Adrenal gland (tissue), 12 donors: ENCODE results near the gene DAB2IP. TPM values are rescaled to one million over a fixed set of nuclear protein-coding genes. Genes with fewer than 3 reads are reported as not detected.

ENCODE experiments used
- DNase-seq, 7 donors: peaks; one replicate each; pipeline ENCODE4 v3.0.0-alpha.2; 2019 to 2020
- H3K27ac ChIP-seq, 5 donors: fragments of 200-600 bp; sonication (generic) in 4 of 5; 1 replicate in 3 of 5; 2 replicates in 2 of 5; pipeline versions ENCODE4 v1.5.1 to v1.8.0; 2016 to 2020; ENCODE audit warnings: mild to moderate bottlenecking in 1 of 5
- H3K27me3 ChIP-seq: fragments of 200-600 bp; 2 replicates; pipeline ENCODE4 v1.8.0; 2021
- H3K36me3 ChIP-seq, 2 donors: fragments of 200-600 bp; replicated peaks in 1 of 2; 1 replicate in 1 of 2; 2 replicates in 1 of 2; pipeline versions ENCODE4 v1.5.1 to v1.8.0; 2018 to 2022
- H3K4me1 ChIP-seq, 2 donors: fragments of 200-600 bp; replicated peaks in 1 of 2; 1 replicate in 1 of 2; 2 replicates in 1 of 2; pipeline versions ENCODE4 v1.5.1 to v1.8.0; 2018 to 2021
- H3K4me3 ChIP-seq, 4 donors: fragments of 200-600 bp; sonication (generic) in 3 of 4; one replicate each; pipeline ENCODE4 v1.5.1; 2016 to 2018
- H3K9me3 ChIP-seq, 3 donors: fragments of 200-600 bp; sonication (generic) in 1 of 3; replicated peaks in 1 of 3; 1 replicate in 2 of 3; 2 replicates in 1 of 3; pipeline versions ENCODE4 v1.5.1 to v1.8.0; 2016 to 2021
- CTCF ChIP-seq, 6 experiments: fragments of 450-650 bp in 4 of 6; fragments of 200-600 bp in 2 of 6; sonication (generic) in 1 of 6; IDR thresholded peaks; 1 replicate in 5 of 6; 2 replicates in 1 of 6; pipeline versions ENCODE4 v1.5.1 to v1.8.0; 2016 to 2021; ENCODE audit warnings: antibody characterized with exemption in 6 of 6, mild to moderate bottlenecking in 2 of 6, moderate library complexity in 1 of 6
- POLR2A ChIP-seq, 2 donors: fragments of 450-650 bp; IDR thresholded peaks; one replicate each; pipeline ENCODE4 v1.6.1; 2017; ENCODE audit warnings: antibody characterized with exemption in 2 of 2, mild to moderate bottlenecking in 2 of 2, moderate library complexity in 1 of 2
- WGBS, 4 donors: extraction: QIAGEN DNeasy Blood & Tissue Kit in 2 of 4; methylation state at CpG; one replicate each; pipeline versions ENCODE4 v1.1.5 to v1.1.7; 2013 to 2017; 5-methylcytosine and 5-hydroxymethylcytosine counted together
- intact Hi-C, 2 donors: fragments of 100-400 bp; cut with DNase I; formaldehyde crosslinking; loops; one replicate each; pipeline versions ENCODE4 v1.14.1 to v1.15.0; 2022 to 2023
- polyA plus RNA-seq, 3 donors: library from polyadenylated mRNA; stranded (reverse); fragments of 200-250 nt in 2 of 3; fragments of 350-450 nt in 1 of 3; fragmentation: Illumina TruSeq in 1 of 3; extraction: RNeasy Lipid Tissue Mini Kit (QIAGEN cat#74804) in 1 of 3; gene quantifications; one replicate each; pipeline ENCODE4 v1.2.3, GENCODE V29; 2013 to 2014
- total RNA-seq, 9 donors: library from RNA; depleted of rRNA in 4 of 9; stranded (reverse); fragments of >200 nt in 4 of 9; fragments of 120-200 nt in 1 of 9; fragmentation: NEBNext Ultra II Directional in 1 of 9; extraction: Animal tissue kit (Norgen Biotek cat#: 25700) in 1 of 9; gene quantifications; one replicate each; pipeline versions ENCODE4 v1.1.0 to v1.2.4, GENCODE V29; 2013 to 2023
- donor health status: healthy with polysubstance abuse.
- donor health status: Bipolar disorder and iron deficiency.
- donor health status: DM: yes; HTN: yes; CAD: no.
- donor health status: DM: no; HTN: no; CAD: no.
- donor health status: DM: no; HTN: no; CAD: no.
- donor health status: DM: yes; HTN: yes; CAD: no.

DAB2IP gene
- total and polyA plus RNA-seq, 12 donors, result 12.0 to 52.2 (median 43.9) TPM

- no peaks in the 10 kb centered on the region for H3K36me3 ChIP-seq
- 74 to 84% (median 76%) methylated on average over 12 of the region's 12 CpGs for WGBS, 4 donors
- H3K4me3 ChIP-seq, result no peak overlapping the region
- peak in 1 of 7 donors; percentile 14 for DNase-seq
- TF ChIP-seq POLR2A (IDR thresholded peaks at IDR 0.05) (no peak), CTCF (IDR thresholded peaks at IDR 0.05) (no peak)
- intact Hi-C loops, result no loop called here
- no peaks in the 10 kb centered on the region for H3K4me1 ChIP-seq
- peak overlapping the region in 1 of 5 donors; percentile 29 for H3K27ac ChIP-seq
- no peaks in the 10 kb centered on the region for H3K9me3 ChIP-seq
- H3K27me3 ChIP-seq, result no peaks in the 10 kb centered on the region
These were observed 6.7 kb downstream of the DAB2IP start for GRCh38 chr9:121658166-121658565.

GRCh38 chr9:121658591-121658990 lies 7.2 kb downstream of the DAB2IP start:
- Histone ChIP-seq H3K27ac (no peak overlapping the region), H3K4me3 (no peak overlapping the region), H3K27me3 (no peaks in the 10 kb centered on the region), H3K4me1 (no peaks in the 10 kb centered on the region), H3K36me3 (no peaks in the 10 kb centered on the region), H3K9me3 (no peaks in the 10 kb centered on the region)
- intact Hi-C loops, result no loop called here
- 90 to 94% (median 91%) methylated on average over 10 of the region's 10 CpGs for WGBS, 4 donors
- DNase-seq, result no peak
- TF ChIP-seq CTCF (IDR thresholded peaks at IDR 0.05), result no peak
- no peak for TF ChIP-seq POLR2A (IDR thresholded peaks at IDR 0.05)

GRCh38 chr9:121660367-121660766 lies 8.9 kb downstream of the DAB2IP start:
- Histone ChIP-seq H3K4me3 (no peak overlapping the region), H3K27me3 (no peaks in the 10 kb centered on the region), H3K9me3 (no peaks in the 10 kb centered on the region), H3K27ac (no peak overlapping the region), H3K4me1 (no peaks in the 10 kb centered on the region), H3K36me3 (no peaks in the 10 kb centered on the region)
- DNase-seq, result no peak
- TF ChIP-seq POLR2A (IDR thresholded peaks at IDR 0.05) (no peak), CTCF (IDR thresholded peaks at IDR 0.05) (no peak)
- WGBS, 4 donors, result 89 to 96% (median 91%) methylated on average over 6 of the region's 6 CpGs
- intact Hi-C loops, result no loop called here

- intact Hi-C loops, result no loop called here
- WGBS, 4 donors, result 83 to 87% (median 86%) methylated on average over 8 of the region's 8 CpGs
- TF ChIP-seq CTCF (IDR thresholded peaks at IDR 0.05) (no peak), POLR2A (IDR thresholded peaks at IDR 0.05) (no peak)
- DNase-seq, result peak in 1 of 7 donors; percentile 7
- Histone ChIP-seq H3K9me3 (no peaks in the 10 kb centered on the region), H3K36me3 (no peaks in the 10 kb centered on the region), H3K27me3 (no peaks in the 10 kb centered on the region), H3K4me1 (no peaks in the 10 kb centered on the region), H3K4me3 (no peak overlapping the region), H3K27ac (no peak overlapping the region)
These were observed 9.4 kb downstream of the DAB2IP start for GRCh38 chr9:121660876-121661275.
